Cardiac muscle cell (in vitro differentiated cells and primary cell): ENCODE data around the gene BECN2. TPM values are rescaled to one million over a fixed set of nuclear protein-coding genes. Genes with fewer than 3 reads are reported as not detected.
A peak's percentile ranks its signal among the peaks of the same experiment; 100 is the strongest.

Source experiments
- DNase-seq, 2 donors: peaks; one replicate each; pipeline versions ENCODE4 v3.0.0 to v3.0.0-alpha.2; 2010 to 2017; ENCODE audit warnings: low read depth in 1 of 2, low spot score in 1 of 2
- H3K27ac ChIP-seq: fragments of 200-600 bp; sonication (generic); 2 replicates; pipeline ENCODE4 v1.5.1; 2016
- H3K27me3 ChIP-seq: fragments of 200-600 bp; sonication (generic); 2 replicates; pipeline ENCODE4 v1.6.0; 2016; ENCODE audit warnings: control low read depth
- H3K36me3 ChIP-seq: fragments of 200-600 bp; sonication (generic); 2 replicates; pipeline ENCODE4 v1.5.1; 2016; ENCODE audit warnings: control low read depth
- H3K4me1 ChIP-seq: fragments of 200-600 bp; sonication (generic); 2 replicates; pipeline ENCODE4 v1.8.1; 2017; ENCODE audit warnings: low read depth, mild to moderate bottlenecking, mixed run types
- H3K4me3 ChIP-seq: fragments of 200-600 bp; sonication (generic); 2 replicates; pipeline ENCODE4 v1.5.1; 2016; ENCODE audit warnings: mild to moderate bottlenecking
- H3K9me3 ChIP-seq: fragments of 200-600 bp; sonication (generic); 2 replicates; pipeline ENCODE4 v1.5.1; 2017; ENCODE audit warnings: low read depth, mild to moderate bottlenecking, control low read depth
- CTCF ChIP-seq: IDR thresholded peaks from 2 replicates; pipeline ENCODE4 v1.5.1; 2012; ENCODE audit warnings: low read depth, mild to moderate bottlenecking, low read length
- polyA plus RNA-seq: library from polyadenylated mRNA; unstranded; fragments of >200 nt; fragmentation: Nextera tagmentation; extraction: Ambion mirVana; gene quantifications from 2 replicates; pipeline ENCODE4 v1.2.1, GENCODE V29; 2016
- total RNA-seq: library from RNA; depleted of rRNA; stranded (reverse); fragments of >200 nt; gene quantifications from 2 replicates; pipeline ENCODE4 v1.2.3, GENCODE V29; 2016

Gene BECN2, protein sequence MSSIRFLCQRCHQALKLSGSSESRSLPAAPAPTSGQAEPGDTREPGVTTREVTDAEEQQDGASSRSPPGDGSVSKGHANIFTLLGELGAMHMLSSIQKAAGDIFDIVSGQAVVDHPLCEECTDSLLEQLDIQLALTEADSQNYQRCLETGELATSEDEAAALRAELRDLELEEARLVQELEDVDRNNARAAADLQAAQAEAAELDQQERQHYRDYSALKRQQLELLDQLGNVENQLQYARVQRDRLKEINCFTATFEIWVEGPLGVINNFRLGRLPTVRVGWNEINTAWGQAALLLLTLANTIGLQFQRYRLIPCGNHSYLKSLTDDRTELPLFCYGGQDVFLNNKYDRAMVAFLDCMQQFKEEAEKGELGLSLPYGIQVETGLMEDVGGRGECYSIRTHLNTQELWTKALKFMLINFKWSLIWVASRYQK
- not detected in 2 replicates for total RNA-seq
- polyA plus RNA-seq, result not detected in 2 replicates

DNA sequence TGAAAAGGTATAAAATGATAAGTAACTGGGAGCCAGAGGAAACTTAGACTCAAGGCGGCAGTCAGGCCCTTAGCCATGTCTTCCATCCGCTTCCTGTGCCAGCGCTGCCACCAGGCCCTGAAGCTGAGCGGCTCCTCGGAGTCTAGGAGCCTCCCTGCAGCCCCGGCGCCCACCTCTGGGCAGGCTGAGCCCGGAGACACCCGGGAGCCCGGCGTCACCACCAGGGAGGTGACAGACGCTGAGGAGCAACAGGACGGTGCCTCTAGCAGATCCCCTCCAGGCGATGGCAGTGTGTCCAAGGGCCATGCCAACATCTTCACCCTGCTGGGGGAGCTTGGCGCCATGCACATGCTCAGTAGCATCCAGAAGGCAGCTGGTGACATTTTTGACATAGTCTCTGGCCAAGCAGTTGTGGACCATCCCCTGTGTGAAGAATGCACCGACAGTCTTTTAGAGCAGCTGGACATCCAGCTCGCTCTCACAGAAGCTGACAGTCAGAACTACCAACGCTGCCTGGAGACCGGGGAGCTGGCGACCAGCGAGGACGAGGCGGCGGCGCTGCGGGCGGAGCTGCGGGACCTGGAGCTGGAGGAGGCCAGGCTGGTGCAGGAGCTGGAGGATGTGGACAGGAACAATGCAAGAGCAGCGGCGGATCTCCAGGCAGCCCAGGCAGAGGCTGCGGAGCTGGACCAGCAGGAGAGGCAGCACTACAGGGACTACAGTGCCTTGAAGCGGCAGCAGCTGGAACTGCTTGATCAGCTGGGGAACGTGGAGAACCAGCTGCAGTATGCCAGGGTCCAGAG lies at the start of gene BECN2:
Gene BECN2 (plus strand): TSS at position 76 of the 803 bp plus-strand sequence. CDS start 0 bp downstream, at position 76.
- Histone ChIP-seq H3K27ac (no peak within 1 kb of the TSS), H3K4me1 (no peaks in the 10 kb centered on the region), H3K36me3 (no peaks in the 10 kb centered on the region), H3K27me3 (no peaks in the 10 kb centered on the region), H3K9me3 (no peaks in the 10 kb centered on the region), H3K4me3 (no peak within 1 kb of the TSS)
- TF ChIP-seq CTCF, result no peak
- DNase-seq, result no peak

DNA sequence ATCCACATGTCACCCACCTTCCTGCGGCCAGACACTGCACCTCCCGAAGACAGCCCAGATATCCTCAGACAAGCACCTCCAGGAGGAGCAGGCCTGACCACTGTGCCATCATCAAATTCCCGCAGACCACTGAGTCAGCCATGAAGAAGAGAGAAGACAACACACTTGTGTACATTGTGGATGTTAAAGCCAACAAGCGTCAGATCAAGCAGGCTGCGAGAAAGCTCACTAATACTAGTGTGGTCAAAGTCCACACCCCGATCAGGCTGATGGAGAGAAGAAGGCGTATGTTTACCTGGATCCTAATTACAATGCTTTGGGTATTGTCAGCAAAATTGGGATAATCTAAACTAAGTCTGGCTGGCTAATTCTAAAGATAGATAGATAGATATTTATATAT lies 41.4 kb upstream of the BECN2 start:
- Histone ChIP-seq H3K27ac (no peak overlapping the region), H3K27me3 (no peaks in the 10 kb centered on the region), H3K9me3 (no peaks in the 10 kb centered on the region), H3K4me3 (no peak overlapping the region), H3K36me3 (no peaks in the 10 kb centered on the region), H3K4me1 (no peaks in the 10 kb centered on the region)
- no peak for DNase-seq
- no peak for TF ChIP-seq CTCF

DNA sequence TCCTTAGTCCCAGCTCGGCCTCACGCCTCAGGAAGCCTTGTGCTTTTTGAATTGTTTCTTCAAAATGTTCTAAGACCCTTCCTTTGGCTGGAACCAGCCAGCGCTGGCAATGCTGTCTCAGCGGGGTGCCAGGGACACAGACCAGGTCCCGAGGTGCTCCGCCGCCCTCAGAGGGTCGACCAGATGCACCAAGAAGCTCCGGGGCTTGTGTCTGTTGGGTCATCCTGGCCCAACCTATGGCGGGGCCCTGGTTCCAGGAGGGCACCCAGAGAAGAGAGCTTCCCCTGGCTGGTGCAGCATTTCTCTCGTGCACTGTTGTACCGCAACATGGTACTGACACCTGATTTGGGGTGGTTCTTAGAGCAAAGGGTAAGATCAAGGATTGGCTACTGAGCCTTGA lies 40.1 kb upstream of the BECN2 start:
- H3K27ac ChIP-seq, result no peak overlapping the region
- H3K36me3 ChIP-seq, result no peaks in the 10 kb centered on the region
- no peak for TF ChIP-seq CTCF
- H3K4me3 ChIP-seq, result no peak overlapping the region
- H3K4me1 ChIP-seq, result no peaks in the 10 kb centered on the region
- no peaks in the 10 kb centered on the region for H3K27me3 ChIP-seq
- no peak for DNase-seq
- H3K9me3 ChIP-seq, result no peaks in the 10 kb centered on the region

DNA sequence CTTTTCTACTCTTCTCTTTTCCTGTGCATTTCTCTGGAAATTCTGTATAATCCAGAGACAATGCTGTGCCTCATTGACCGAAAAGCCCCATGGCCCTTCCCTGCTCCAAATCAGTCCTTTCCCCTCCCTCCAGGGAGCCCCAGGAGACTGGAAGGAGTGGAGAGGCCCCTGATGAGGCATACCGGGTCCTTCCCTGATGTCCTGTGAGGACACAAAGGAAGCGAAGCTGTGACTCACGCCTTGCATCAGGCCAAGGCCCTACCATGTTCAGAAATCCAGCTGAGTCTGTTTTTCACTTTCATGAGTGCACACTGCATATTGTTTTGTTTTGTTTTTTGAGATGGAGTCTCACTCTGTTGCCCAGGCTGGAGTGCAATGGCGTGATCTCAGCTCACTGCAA lies 38.7 kb upstream of the BECN2 start:
- Histone ChIP-seq H3K9me3 (no peaks in the 10 kb centered on the region), H3K4me1 (no peaks in the 10 kb centered on the region), H3K27ac (no peak overlapping the region), H3K4me3 (no peak overlapping the region), H3K27me3 (no peaks in the 10 kb centered on the region), H3K36me3 (no peaks in the 10 kb centered on the region)
- DNase-seq, result peak in 1 of 2 donors; percentile 71
- TF ChIP-seq CTCF, result no peak

GRCh38 chr1:241924080-241924808 lies 33.3 kb upstream of the BECN2 start:
- no peak overlapping the region for H3K4me3 ChIP-seq
- TF ChIP-seq CTCF, result no peak
- H3K4me1 ChIP-seq, result no peaks in the 10 kb centered on the region
- no peak overlapping the region for H3K27ac ChIP-seq
- no peaks in the 10 kb centered on the region for H3K9me3 ChIP-seq
- no peak for DNase-seq
- no peaks in the 10 kb centered on the region for H3K36me3 ChIP-seq
- H3K27me3 ChIP-seq, result no peaks in the 10 kb centered on the region
